ENCODE data around the gene USH1G.
"Not testable (repeated sequence)": the region's sequence is repeated elsewhere in the genome, so short reads cannot be mapped to it uniquely, and the experiment has no call there.

Gene USH1G

DNA sequence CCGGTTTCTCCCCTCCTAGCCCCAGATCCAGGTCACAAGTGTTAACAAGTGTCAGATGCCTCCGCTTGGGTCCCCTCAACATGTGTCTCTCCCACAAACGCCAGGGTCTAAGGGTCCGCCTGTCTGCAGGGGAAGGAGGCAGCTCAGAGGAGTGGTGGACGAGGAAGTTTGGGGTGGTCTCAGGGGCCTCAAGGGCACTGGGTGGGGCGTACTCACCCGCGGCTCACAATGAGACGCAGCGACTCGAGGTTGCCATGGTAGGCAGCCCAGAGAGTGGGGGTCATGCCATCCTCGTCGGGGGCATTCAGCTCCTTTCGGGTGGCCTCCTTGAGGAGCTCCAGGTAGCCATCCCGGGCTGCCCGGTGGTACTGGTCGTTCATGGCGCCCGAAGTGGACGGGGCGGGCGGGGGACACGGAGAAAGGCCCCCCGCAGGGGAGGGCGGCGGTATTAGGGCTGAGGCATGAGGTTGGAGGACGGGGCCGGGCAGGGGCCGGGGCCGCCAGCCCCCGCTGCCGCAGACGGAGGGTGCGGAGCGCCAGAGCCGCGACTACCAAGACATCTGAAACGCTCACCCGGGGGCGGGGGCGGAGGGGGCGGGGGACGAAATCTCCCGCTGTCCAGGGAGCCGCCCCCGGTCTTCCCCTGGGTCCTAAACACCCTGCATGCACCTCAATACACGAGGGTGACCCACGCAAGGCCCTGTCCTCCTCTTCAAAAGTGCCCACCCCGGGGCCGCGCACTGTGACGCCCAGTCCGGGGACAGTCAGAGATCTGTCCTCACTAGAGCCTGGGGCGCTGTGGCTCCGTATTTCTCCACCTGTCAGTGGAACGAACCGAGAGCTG, at the start of gene USH1G:
TSS of gene USH1G (minus strand) at position 562 of the 844 bp plus-strand sequence. CDS start at position 380, 182 bp downstream.
- in situ Hi-C loops (cut with HindIII; ENCODE audit: low sequenced_read_pairs) = no loop called here
- TF ChIP-seq, protein P1, sequence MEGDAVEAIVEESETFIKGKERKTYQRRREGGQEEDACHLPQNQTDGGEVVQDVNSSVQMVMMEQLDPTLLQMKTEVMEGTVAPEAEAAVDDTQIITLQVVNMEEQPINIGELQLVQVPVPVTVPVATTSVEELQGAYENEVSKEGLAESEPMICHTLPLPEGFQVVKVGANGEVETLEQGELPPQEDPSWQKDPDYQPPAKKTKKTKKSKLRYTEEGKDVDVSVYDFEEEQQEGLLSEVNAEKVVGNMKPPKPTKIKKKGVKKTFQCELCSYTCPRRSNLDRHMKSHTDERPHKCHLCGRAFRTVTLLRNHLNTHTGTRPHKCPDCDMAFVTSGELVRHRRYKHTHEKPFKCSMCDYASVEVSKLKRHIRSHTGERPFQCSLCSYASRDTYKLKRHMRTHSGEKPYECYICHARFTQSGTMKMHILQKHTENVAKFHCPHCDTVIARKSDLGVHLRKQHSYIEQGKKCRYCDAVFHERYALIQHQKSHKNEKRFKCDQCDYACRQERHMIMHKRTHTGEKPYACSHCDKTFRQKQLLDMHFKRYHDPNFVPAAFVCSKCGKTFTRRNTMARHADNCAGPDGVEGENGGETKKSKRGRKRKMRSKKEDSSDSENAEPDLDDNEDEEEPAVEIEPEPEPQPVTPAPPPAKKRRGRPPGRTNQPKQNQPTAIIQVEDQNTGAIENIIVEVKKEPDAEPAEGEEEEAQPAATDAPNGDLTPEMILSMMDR (IDR thresholded peaks at IDR 0.05; ENCODE audit: low read depth, low read length) = no peak
- no peak for DNase-seq (ENCODE audit: low read depth, low spot score)
- peak within 1 kb of the TSS; percentile 12 for H3K4me3 ChIP-seq (ENCODE audit: low read depth, low read length)

DNA sequence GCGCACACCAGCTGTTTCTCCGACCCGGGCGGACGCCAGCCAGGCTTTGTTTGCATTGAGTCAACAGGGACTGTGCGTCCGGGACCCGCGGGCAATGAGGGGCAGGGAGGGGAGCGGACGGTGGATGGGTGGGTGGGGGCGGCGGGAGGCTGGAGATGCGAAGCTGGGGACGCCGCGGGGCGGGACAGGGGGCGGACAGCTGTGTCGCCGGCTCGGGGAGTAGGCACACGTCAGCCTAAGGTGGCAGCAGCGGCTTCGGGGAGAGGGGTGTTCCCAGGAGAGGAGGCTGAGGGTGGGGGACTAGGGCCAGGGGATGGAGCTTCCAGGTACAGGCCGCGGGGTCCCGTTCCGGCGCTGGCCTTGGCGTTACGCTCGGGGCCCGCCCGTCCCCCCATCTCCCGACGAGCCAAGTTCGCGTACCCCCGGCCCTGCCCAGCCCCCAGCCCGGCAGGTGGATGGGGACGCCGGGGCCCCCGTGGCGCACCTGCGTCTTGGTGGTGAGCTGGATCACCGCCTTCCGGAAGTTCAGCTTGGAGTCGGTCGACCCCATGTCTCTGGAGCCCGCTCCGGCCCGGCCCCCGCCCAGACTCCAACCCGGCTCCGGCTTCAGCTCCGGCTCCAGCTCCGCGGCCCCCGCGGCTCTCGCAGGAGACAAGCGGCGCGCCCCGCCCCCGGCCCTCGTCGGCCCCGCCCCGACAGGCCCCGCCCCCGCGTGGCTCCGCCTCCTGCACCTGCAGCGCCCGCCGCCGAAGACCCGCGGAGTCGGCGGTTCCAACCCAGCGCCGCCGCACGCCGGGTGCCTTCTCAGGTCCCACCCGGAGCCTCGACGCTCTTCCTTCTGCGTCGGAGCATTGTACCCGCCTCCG, 49.3 kb upstream of the USH1G start, which contains the start of gene HID1:
TSS of gene HID1 (minus strand) at position 653 of the 866 bp plus-strand sequence. CDS start at position 550, 103 bp downstream.
- in situ Hi-C loops (cut with HindIII; ENCODE audit: low sequenced_read_pairs) = no loop called here
- TF ChIP-seq, protein P1 (IDR thresholded peaks at IDR 0.05; ENCODE audit: low read depth, low read length) = no peak
- no peak for DNase-seq (ENCODE audit: low read depth, low spot score)
- H3K4me3 ChIP-seq (ENCODE audit: low read depth, low read length) = peak within 1 kb of the TSS; percentile 37

DNA sequence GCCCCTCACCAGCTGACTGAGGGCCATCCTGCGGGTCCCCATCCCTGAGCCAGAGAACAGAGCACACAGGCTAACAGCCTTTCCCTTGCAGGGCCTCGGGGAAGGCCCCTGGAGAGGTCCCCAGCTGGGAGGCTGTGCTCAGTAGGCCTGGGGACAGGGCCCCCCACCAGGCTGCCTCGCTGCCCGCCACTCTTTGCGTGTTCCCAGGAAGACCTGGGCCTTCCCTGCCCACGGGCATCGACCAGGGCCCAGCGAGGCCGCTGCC, 48.7 kb upstream of the USH1G start:
- in situ Hi-C loops (cut with HindIII; ENCODE audit: low sequenced_read_pairs) = no loop called here
- no peak for DNase-seq (ENCODE audit: low read depth, low spot score)
- TF ChIP-seq, protein P1 (IDR thresholded peaks at IDR 0.05; ENCODE audit: low read depth, low read length) = no peak
- H3K4me3 ChIP-seq (ENCODE audit: low read depth, low read length) = no peak overlapping the region

DNA sequence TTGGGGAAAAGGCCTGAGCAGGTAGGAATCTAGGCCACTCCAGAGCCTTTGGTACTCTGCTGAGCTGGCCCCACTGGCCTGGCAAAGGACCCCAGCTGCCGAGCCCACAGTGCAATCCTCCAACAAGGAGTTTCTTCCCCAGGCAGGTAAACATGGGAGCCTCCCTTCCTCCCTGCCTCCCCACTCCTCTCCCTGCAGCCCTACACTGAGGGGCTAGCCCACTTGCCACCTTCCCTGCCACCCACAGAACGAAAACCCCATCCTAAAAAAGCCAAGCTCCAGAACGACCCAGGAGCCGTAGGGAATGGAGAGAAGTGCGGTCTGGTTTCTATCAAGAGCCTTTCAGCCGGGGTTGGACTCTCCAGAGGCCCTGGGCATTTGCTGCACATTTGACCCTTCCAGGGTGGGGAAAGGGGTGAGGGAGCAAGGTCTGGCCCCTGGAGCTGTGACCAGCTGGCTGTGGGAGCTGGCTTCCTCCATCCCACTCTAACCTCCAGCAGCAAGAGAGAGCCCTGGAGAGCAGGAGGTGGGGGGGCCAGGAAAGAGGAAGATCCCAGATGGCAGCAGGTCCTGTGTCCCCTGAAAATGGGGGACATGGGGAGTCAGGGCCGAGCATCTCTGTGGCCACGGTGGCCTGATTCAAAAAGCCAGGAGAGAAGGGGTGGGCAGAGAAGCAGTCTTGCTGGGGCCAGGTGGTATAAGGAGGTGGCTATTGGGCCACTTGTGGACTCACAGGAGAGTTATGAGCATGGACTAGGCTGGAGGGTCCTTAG, 48.2 kb upstream of the USH1G start:
- DNase-seq (ENCODE audit: low read depth, low spot score) = no peak
- in situ Hi-C loops (cut with HindIII; ENCODE audit: low sequenced_read_pairs) = no loop called here

DNA sequence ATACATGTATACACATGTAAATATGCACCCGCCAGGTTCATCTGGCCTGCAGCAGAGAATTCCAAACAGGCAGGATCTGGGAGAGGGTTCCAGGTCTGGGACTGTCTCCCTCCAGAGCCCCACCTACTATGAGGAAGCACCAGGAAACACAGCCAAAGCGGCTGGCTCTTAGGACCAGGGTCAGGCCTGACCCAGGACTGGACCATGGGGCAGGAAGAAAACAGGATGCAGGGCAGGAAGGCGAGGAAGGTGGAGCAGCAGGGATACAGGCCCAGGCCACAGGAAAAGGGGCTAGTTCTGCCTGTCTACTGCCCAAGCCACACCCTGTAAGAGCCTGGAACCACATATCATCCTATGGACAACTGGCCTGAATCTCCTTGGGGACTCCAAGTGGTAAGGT, 47.3 kb upstream of the USH1G start:
- DNase-seq (ENCODE audit: low read depth, low spot score) = no peak
- TF ChIP-seq, protein P1 (IDR thresholded peaks at IDR 0.05; ENCODE audit: low read depth, low read length) = no peak
- in situ Hi-C loops (cut with HindIII; ENCODE audit: low sequenced_read_pairs) = no loop called here
- no peak overlapping the region for H3K4me3 ChIP-seq (ENCODE audit: low read depth, low read length)

More for the DNA sequence above, 48.2 kb upstream of the USH1G start:
- no peak overlapping the region for H3K4me3 ChIP-seq (ENCODE audit: low read depth, low read length)
- TF ChIP-seq, protein P1 (IDR thresholded peaks at IDR 0.05; ENCODE audit: low read depth, low read length) = no peak

DNA sequence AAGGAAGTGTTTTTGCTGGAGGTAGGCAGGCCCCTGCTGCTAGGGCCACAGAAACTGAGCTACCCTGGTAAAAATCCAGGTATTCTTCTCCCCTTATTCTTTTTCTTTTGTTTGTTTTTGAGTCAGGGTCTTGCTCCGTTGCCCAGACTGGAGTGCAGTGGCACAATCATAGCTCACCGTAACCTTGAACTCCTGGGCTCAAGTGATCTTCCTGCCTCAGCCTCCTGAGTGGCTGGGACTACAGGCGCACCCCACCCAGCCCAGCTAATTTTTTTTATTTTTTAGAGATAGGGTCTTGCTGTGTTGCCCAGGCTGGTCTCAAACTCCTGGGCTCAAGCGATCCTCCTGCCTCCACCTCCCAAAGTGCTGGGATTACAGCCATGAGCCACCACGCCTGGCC, 46.4 kb upstream of the USH1G start:
- H3K4me3 ChIP-seq (ENCODE audit: low read depth, low read length); DNase-seq (ENCODE audit: low read depth, low spot score); in situ Hi-C loops (cut with HindIII; ENCODE audit: low sequenced_read_pairs): not testable (repeated sequence)
